Measurements from ENCODE around the gene FCRL4.

DNA sequence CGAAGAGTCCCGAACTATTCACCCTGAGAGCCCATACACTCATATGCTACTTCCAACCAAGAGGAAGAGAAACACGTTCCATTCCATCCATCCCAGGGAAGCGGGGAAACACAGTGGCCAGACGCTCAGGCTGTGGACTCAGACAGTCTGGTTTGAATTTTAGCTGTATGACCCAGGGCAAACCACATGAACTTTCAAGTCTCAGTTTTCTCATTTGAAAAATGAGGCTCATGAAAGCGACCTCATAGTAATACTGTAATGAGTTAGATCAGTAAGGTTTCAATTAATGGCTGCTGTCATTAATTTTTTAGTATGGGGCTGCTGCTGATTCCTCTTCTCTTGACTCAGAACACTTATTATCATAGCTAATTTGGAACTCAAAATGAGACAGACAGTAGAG lies 1.5 kb downstream of the FCRL4 start:
- TF ChIP-seq, protein P1, sequence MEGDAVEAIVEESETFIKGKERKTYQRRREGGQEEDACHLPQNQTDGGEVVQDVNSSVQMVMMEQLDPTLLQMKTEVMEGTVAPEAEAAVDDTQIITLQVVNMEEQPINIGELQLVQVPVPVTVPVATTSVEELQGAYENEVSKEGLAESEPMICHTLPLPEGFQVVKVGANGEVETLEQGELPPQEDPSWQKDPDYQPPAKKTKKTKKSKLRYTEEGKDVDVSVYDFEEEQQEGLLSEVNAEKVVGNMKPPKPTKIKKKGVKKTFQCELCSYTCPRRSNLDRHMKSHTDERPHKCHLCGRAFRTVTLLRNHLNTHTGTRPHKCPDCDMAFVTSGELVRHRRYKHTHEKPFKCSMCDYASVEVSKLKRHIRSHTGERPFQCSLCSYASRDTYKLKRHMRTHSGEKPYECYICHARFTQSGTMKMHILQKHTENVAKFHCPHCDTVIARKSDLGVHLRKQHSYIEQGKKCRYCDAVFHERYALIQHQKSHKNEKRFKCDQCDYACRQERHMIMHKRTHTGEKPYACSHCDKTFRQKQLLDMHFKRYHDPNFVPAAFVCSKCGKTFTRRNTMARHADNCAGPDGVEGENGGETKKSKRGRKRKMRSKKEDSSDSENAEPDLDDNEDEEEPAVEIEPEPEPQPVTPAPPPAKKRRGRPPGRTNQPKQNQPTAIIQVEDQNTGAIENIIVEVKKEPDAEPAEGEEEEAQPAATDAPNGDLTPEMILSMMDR (IDR thresholded peaks at IDR 0.05; ENCODE audit: low read length) = no peak
- TF ChIP-seq EZH2 (optimal IDR thresholded peaks at IDR 0.05; ENCODE audit: low read depth, low read length) = no peak

All from MM.1S (cell line).